ENCODE results near the gene RBM5.

DNA sequence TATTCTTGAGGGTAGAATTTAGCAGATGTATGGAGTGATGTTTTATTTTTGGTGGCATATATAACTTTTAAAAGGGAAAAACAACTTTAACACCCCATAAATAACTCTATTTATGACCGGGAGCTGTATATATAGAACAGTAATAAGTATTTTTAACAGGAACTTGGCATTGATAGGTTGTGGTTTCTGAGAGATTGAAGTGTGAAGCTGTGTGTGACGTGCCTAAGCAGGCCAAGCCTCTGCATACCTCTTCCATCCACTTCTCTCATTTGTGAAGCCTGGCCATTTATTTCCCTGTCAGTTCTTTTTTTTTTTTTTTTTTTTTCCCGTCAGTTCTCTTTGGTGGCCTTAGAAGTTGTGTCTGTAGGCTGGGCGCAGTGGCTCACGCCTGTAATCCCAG is 23.0 kb downstream of the RBM5 start:
- TF ChIP-seq CTCF (IDR thresholded peaks at IDR 0.05; ENCODE audit: low read depth, low read length) (no peak), EZH2phosphoT487 (IDR thresholded peaks at IDR 0.05; ENCODE audit: low read depth) (no peak)
